MG63 (cell line): Measurements from ENCODE around the gene C14orf180. TPM values are rescaled to one million over a fixed set of nuclear protein-coding genes. Genes with fewer than 3 reads are reported as not detected.
A peak's percentile ranks its signal among the peaks of the same experiment; 100 is the strongest.

Experiments used
- DNase-seq: peaks from one replicate; pipeline ENCODE4 v3.0.0-alpha.2; 2020
- H3K27me3 ChIP-seq: fragments of 250-450 bp; sonication (Bioruptor Pico); 2 replicates; pipeline ENCODE4 v1.5.1; 2020; ENCODE audit warnings: mild to moderate bottlenecking, moderate library complexity
- H3K36me3 ChIP-seq: fragments of 250-450 bp; sonication (Bioruptor Pico); 2 replicates; pipeline ENCODE4 v1.5.1; 2020; ENCODE audit warnings: mild to moderate bottlenecking, moderate library complexity
- H3K4me3 ChIP-seq: fragments of 250-450 bp; sonication (Bioruptor Pico); 2 replicates; pipeline ENCODE4 v1.5.1; 2020; ENCODE audit warnings: mild to moderate bottlenecking, moderate library complexity
- H3K9me3 ChIP-seq: fragments of 250-450 bp; sonication (Bioruptor Pico); 2 replicates; pipeline ENCODE4 v1.5.1; 2020; ENCODE audit warnings: mild to moderate bottlenecking, moderate library complexity
- total RNA-seq: library from RNA; depleted of rRNA; stranded (reverse); fragments of >200 nt; shearing (Covaris generic); gene quantifications from 2 replicates; pipeline ENCODE4 v1.2.3, GENCODE V29; 2014; ENCODE audit warnings: low replicate concordance

Gene C14orf180
- total RNA-seq, 1 experiment from 2014 or later: not detected

GRCh38 chr14:104557086-104557485, 22.5 kb upstream of the C14orf180 start:
- Histone ChIP-seq H3K27me3 (no peaks in the 10 kb centered on the region), H3K9me3 (no peaks in the 10 kb centered on the region), H3K4me3 (no peak overlapping the region), H3K36me3 (no peaks in the 10 kb centered on the region)
- DNase-seq: no peak

- no peaks in the 10 kb centered on the region for H3K27me3 ChIP-seq
- no peaks in the 10 kb centered on the region for H3K36me3 ChIP-seq
- H3K9me3 ChIP-seq: no peaks in the 10 kb centered on the region
- no peak overlapping the region for H3K4me3 ChIP-seq
- DNase-seq: no peak
Observed at GRCh38 chr14:104557766-104558165, 21.8 kb upstream of the C14orf180 start.

GRCh38 chr14:104558231-104559027, 21.1 kb upstream of the C14orf180 start:
- H3K27me3 ChIP-seq: no peaks in the 10 kb centered on the region
- no peak for DNase-seq
- no peak overlapping the region for H3K4me3 ChIP-seq
- no peaks in the 10 kb centered on the region for H3K9me3 ChIP-seq
- no peaks in the 10 kb centered on the region for H3K36me3 ChIP-seq

- Histone ChIP-seq H3K4me3 (no peak overlapping the region), H3K27me3 (no peaks in the 10 kb centered on the region), H3K9me3 (no peaks in the 10 kb centered on the region), H3K36me3 (no peaks in the 10 kb centered on the region)
- DNase-seq: no peak
Observed at GRCh38 chr14:104559028-104559803, 20.3 kb upstream of the C14orf180 start.

- H3K4me3 ChIP-seq: no peak overlapping the region
- no peaks in the 10 kb centered on the region for H3K27me3 ChIP-seq
- no peaks in the 10 kb centered on the region for H3K36me3 ChIP-seq
- no peaks in the 10 kb centered on the region for H3K9me3 ChIP-seq
- DNase-seq: no peak
Observed at GRCh38 chr14:104559804-104560585, 19.6 kb upstream of the C14orf180 start.

GRCh38 chr14:104560586-104560945, 19.0 kb upstream of the C14orf180 start:
- Histone ChIP-seq H3K4me3 (no peak overlapping the region), H3K36me3 (no peaks in the 10 kb centered on the region), H3K27me3 (no peaks in the 10 kb centered on the region), H3K9me3 (no peaks in the 10 kb centered on the region)
- DNase-seq: no peak

- DNase-seq: no peak
- H3K27me3 ChIP-seq: no peaks in the 10 kb centered on the region
- no peaks in the 10 kb centered on the region for H3K36me3 ChIP-seq
- H3K9me3 ChIP-seq: no peaks in the 10 kb centered on the region
- no peak overlapping the region for H3K4me3 ChIP-seq
Observed at GRCh38 chr14:104561124-104561557, 18.4 kb upstream of the C14orf180 start.

GRCh38 chr14:104561632-104562495, 17.7 kb upstream of the C14orf180 start:
- no peaks in the 10 kb centered on the region for H3K36me3 ChIP-seq
- no peak for DNase-seq
- no peaks in the 10 kb centered on the region for H3K9me3 ChIP-seq
- no peak overlapping the region for H3K4me3 ChIP-seq
- no peaks in the 10 kb centered on the region for H3K27me3 ChIP-seq

GRCh38 chr14:104562606-104563005, 17.0 kb upstream of the C14orf180 start:
- H3K27me3 ChIP-seq: no peaks in the 10 kb centered on the region
- no peak for DNase-seq

GRCh38 chr14:104563191-104563741, 16.3 kb upstream of the C14orf180 start:
- no peaks in the 10 kb centered on the region for H3K27me3 ChIP-seq
- no peaks in the 10 kb centered on the region for H3K9me3 ChIP-seq
- no peaks in the 10 kb centered on the region for H3K36me3 ChIP-seq
- DNase-seq: no peak
- H3K4me3 ChIP-seq: no peak overlapping the region

More at GRCh38 chr14:104562606-104563005, 17.0 kb upstream of the C14orf180 start:
- no peaks in the 10 kb centered on the region for H3K9me3 ChIP-seq
- no peak overlapping the region for H3K4me3 ChIP-seq
- no peaks in the 10 kb centered on the region for H3K36me3 ChIP-seq

GRCh38 chr14:104563742-104564615, 15.6 kb upstream of the C14orf180 start:
- H3K36me3 ChIP-seq: no peaks in the 10 kb centered on the region
- DNase-seq: peak; percentile 69
- no peaks in the 10 kb centered on the region for H3K9me3 ChIP-seq
- no peak overlapping the region for H3K4me3 ChIP-seq
- no peaks in the 10 kb centered on the region for H3K27me3 ChIP-seq

- no peak overlapping the region for H3K4me3 ChIP-seq
- DNase-seq: no peak
- H3K36me3 ChIP-seq: no peaks in the 10 kb centered on the region
- H3K27me3 ChIP-seq: no peaks in the 10 kb centered on the region
- no peaks in the 10 kb centered on the region for H3K9me3 ChIP-seq
Observed at GRCh38 chr14:104564744-104565679, 14.6 kb upstream of the C14orf180 start.

- Histone ChIP-seq H3K36me3 (no peaks in the 10 kb centered on the region), H3K27me3 (no peaks in the 10 kb centered on the region), H3K9me3 (no peaks in the 10 kb centered on the region), H3K4me3 (no peak overlapping the region)
- DNase-seq: no peak
Observed at GRCh38 chr14:104567141-104567956, 12.2 kb upstream of the C14orf180 start.

GRCh38 chr14:104567957-104568225, 11.7 kb upstream of the C14orf180 start:
- Histone ChIP-seq H3K27me3 (no peaks in the 10 kb centered on the region), H3K4me3 (no peak overlapping the region), H3K9me3 (no peaks in the 10 kb centered on the region), H3K36me3 (no peaks in the 10 kb centered on the region)
- DNase-seq: no peak
